ENCODE results near the gene WEE2. TPM values are rescaled to one million over a fixed set of nuclear protein-coding genes. Genes with fewer than 3 reads are reported as not detected.

Gene WEE2
- total and polyA plus RNA-seq, 11 donors = 0.08 TPM; not detected in 10

DNA sequence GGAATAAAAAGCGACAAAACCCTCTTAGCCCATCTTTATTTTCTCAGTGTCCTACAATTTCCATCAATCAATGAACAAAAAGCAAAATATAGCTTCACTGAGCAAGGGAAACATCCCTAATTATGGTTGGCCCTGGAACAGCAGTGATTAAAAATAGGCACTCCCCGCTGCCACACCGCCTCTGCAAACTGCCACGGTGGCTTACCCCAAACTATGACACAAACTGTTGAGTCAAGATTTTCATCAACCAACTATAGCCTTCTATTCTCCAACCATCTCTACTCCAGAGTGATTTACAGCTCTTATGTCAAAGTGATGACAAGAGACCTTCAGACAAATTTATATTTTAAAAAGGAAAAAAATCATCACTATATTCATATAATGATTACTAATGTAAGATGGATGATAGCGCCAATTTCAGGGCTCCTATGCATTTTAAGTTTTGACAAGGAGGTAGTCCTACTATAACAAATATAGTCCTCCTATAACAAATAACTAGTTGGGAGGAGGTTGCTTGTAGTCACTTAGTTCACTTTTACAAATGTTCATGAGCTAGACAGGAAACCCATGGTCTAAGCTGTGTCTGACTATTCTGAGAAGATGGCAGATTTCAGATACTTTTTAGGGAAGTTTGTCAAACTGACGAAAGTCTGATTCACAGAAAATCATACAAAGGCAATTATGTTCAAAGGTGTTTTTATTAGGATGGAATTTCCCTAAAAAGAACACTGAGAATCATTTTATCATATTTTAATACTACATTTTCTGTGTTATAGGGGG is 32.5 kb upstream of the WEE2 start:
- Histone ChIP-seq H3K4me1 (peaks cover 0 to 45% (median 6%) of the 10 kb centered on the region in 12 donors), H3K4me3 (no peak overlapping the region), H3K27me3 (no peaks in the 10 kb centered on the region), H3K36me3 (peaks cover 0 to 44% (median 11%) of the 10 kb centered on the region in 9 donors), H3K9me3 (peaks cover 0 to 4% (median 0%) of the 10 kb centered on the region in 12 donors), H3K27ac (peak overlapping the region in 10 of 12 donors; percentile 33 to 82 (median 72))
- no peak for DNase-seq
- WGBS, 4 donors = 87 to 91% (median 88%) methylated on average over 6 of the region's 6 CpGs
- ATAC-seq = no peak
- TF ChIP-seq POLR2A (IDR thresholded peaks at IDR 0.05) = no peak
- TF ChIP-seq, protein P1, sequence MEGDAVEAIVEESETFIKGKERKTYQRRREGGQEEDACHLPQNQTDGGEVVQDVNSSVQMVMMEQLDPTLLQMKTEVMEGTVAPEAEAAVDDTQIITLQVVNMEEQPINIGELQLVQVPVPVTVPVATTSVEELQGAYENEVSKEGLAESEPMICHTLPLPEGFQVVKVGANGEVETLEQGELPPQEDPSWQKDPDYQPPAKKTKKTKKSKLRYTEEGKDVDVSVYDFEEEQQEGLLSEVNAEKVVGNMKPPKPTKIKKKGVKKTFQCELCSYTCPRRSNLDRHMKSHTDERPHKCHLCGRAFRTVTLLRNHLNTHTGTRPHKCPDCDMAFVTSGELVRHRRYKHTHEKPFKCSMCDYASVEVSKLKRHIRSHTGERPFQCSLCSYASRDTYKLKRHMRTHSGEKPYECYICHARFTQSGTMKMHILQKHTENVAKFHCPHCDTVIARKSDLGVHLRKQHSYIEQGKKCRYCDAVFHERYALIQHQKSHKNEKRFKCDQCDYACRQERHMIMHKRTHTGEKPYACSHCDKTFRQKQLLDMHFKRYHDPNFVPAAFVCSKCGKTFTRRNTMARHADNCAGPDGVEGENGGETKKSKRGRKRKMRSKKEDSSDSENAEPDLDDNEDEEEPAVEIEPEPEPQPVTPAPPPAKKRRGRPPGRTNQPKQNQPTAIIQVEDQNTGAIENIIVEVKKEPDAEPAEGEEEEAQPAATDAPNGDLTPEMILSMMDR (IDR thresholded peaks at IDR 0.05) = no peak
- intact Hi-C loops (cut with DNase I) = no loop called here

DNA sequence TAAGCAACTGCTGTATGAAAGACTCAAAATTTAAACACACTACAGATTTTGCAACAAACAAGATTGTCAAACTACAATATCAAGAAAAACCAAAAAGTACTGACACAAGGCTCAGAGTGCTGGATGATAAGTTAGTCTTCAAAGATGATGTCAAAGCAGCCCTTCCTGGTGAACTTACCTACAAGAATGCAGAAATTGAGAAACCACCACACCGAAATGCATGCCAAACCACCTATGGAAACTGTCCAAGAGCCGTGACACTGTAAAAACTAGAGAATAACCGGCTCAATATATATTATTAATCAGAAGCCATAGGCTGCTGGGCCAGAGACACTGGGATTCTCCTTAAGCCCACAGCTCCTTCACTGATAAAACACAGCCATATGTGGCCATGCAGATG is 31.5 kb upstream of the WEE2 start:
- H3K4me3 ChIP-seq = no peak overlapping the region
- peaks cover 0 to 44% (median 18%) of the 10 kb centered on the region in 9 donors for H3K36me3 ChIP-seq
- peaks cover 0 to 44% (median 6%) of the 10 kb centered on the region in 12 donors for H3K4me1 ChIP-seq
- ATAC-seq = no peak
- intact Hi-C loops (cut with DNase I) = no loop called here
- no peak for TF ChIP-seq POLR2A (IDR thresholded peaks at IDR 0.05)
- TF ChIP-seq, protein P1 (IDR thresholded peaks at IDR 0.05) = no peak
- DNase-seq = no peak
- 86 to 100% (median 88%) methylated on average over 3 of the region's 3 CpGs for WGBS, 4 donors
- H3K9me3 ChIP-seq = peaks cover 0 to 4% (median 0%) of the 10 kb centered on the region in 12 donors
- no peaks in the 10 kb centered on the region for H3K27me3 ChIP-seq
- peak overlapping the region in 2 of 12 donors; percentile 78 to 79 for H3K27ac ChIP-seq

DNA sequence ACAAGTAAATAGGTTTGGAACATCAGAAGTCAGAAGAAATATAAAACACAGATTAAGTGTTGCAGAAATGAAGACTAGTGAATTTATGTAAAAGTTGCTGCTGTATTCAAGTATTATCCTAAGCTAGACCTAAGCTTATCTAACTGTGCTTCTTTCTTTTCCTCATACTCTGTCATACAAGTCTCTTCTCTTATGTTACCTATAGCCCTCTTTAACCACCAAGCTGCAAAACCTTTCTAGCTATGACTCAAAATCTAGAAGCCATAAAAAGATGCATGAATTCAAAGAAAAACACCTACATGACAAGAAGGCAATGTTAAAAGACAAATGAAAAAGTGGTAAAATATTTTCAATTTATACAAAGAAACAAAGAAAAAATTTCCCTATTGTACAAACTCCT is 29.1 kb upstream of the WEE2 start:
- no peaks in the 10 kb centered on the region for H3K27me3 ChIP-seq
- H3K36me3 ChIP-seq = peaks cover 0 to 63% (median 36%) of the 10 kb centered on the region in 9 donors
- H3K4me1 ChIP-seq = peaks cover 0 to 23% (median 5%) of the 10 kb centered on the region in 12 donors
- no peaks in the 10 kb centered on the region for H3K9me3 ChIP-seq
- H3K4me3 ChIP-seq = no peak overlapping the region
- no peak for DNase-seq
- ATAC-seq = no peak
- H3K27ac ChIP-seq = no peak overlapping the region
- TF ChIP-seq, protein P1 (IDR thresholded peaks at IDR 0.05) = no peak
- TF ChIP-seq POLR2A (IDR thresholded peaks at IDR 0.05) = no peak
- intact Hi-C loops (cut with DNase I) = no loop called here

DNA sequence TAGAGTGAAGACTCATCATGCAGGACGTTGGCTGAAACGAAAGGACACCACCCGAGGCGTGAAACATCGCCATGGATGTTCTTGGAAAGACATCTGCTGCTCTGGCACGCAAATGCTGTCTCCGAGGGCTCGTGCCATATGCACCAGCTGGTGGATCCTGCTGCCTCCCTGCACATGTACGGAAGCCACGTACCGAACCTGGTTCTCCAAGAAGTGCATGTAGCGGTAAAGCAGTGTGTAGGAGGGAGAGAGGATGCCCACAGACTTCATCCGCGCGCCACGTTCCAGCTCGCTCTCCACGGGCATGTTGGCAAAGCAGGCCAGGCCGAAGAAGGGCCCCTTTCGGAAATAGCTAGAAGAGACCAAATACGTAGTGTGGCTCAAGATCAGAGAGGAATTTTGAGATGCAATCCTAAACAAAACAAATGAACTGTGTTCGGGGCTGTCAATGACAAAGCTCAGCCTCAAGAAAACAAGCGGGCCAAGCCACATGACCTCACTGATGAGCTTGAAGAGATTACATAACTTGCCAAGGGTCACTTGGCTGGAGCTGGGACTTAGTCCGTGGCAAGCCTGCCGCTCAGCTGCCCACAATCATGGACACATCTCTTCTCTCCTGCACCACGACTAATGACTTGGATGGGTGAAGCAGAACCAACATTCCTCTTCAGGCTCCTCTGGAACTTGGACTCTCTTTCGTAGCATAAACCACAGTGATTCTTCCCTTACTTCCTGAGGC is 22.7 kb upstream of the WEE2 start:
- H3K9me3 ChIP-seq = no peaks in the 10 kb centered on the region
- intact Hi-C loops (cut with DNase I) = no loop called here
- 92 to 96% (median 92%) methylated on average over 27 of the region's 27 CpGs for WGBS, 4 donors
- peaks cover 0 to 57% (median 51%) of the 10 kb centered on the region in 9 donors for H3K36me3 ChIP-seq
- TF ChIP-seq POLR2A (IDR thresholded peaks at IDR 0.05) = no peak
- TF ChIP-seq, protein P1 (IDR thresholded peaks at IDR 0.05) = no peak
- H3K4me1 ChIP-seq = peaks cover 0 to 27% (median 6%) of the 10 kb centered on the region in 12 donors
- H3K4me3 ChIP-seq = no peak overlapping the region
- H3K27me3 ChIP-seq = no peaks in the 10 kb centered on the region
- no peak overlapping the region for H3K27ac ChIP-seq
- DNase-seq (no peak), ATAC-seq (no peak)

All from heart left ventricle (tissue), 16 donors.